NCI-H1092 (cell line): ENCODE data around the gene LAMA3.

Experiments
- DNase-seq: peaks from one replicate; lab custom pipeline; 2025; lab: John Stamatoyannopoulos, UW

Gene LAMA3

GRCh38 chr18:23779696-23780303 is 90.5 kb downstream of the LAMA3 start:
- DNase-seq: no peak

GRCh38 chr18:23784832-23785245 is 95.6 kb downstream of the LAMA3 start:
- no peak for DNase-seq

GRCh38 chr18:23793051-23793450 is 103.8 kb downstream of the LAMA3 start:
- no peak for DNase-seq

GRCh38 chr18:23793985-23794867 is 105.0 kb downstream of the LAMA3 start:
- no peak for DNase-seq

GRCh38 chr18:23798249-23798648 is 109.0 kb downstream of the LAMA3 start:
- no peak for DNase-seq

- DNase-seq: no peak
These were observed 109.6 kb downstream of the LAMA3 start for GRCh38 chr18:23798824-23799223.

- DNase-seq: no peak
These were observed 110.3 kb downstream of the LAMA3 start for GRCh38 chr18:23799540-23799939.

- no peak for DNase-seq
These were observed 111.6 kb downstream of the LAMA3 start for GRCh38 chr18:23800902-23801301.

- no peak for DNase-seq
These were observed 113.6 kb downstream of the LAMA3 start for GRCh38 chr18:23802817-23803216.

GRCh38 chr18:23803755-23804154 is 114.5 kb downstream of the LAMA3 start:
- DNase-seq: no peak

GRCh38 chr18:23805898-23806297 is 116.6 kb downstream of the LAMA3 start:
- DNase-seq: no peak

GRCh38 chr18:23809415-23809814 is 120.2 kb downstream of the LAMA3 start:
- DNase-seq: no peak

- no peak for DNase-seq
These were observed 121.1 kb downstream of the LAMA3 start for GRCh38 chr18:23810396-23810795.

GRCh38 chr18:23811176-23811575 is 121.9 kb downstream of the LAMA3 start:
- DNase-seq: no peak

- DNase-seq: no peak
These were observed 123.5 kb downstream of the LAMA3 start for GRCh38 chr18:23812546-23813440.

- DNase-seq: no peak
These were observed 125.8 kb downstream of the LAMA3 start for GRCh38 chr18:23814991-23815614.

- DNase-seq: no peak
These were observed 126.8 kb downstream of the LAMA3 start for GRCh38 chr18:23816021-23816420.

GRCh38 chr18:23816740-23817139 is 127.5 kb downstream of the LAMA3 start:
- DNase-seq: no peak

GRCh38 chr18:23819001-23819400 is 129.7 kb downstream of the LAMA3 start:
- DNase-seq: no peak

GRCh38 chr18:23822590-23823385 is 133.5 kb downstream of the LAMA3 start:
- no peak for DNase-seq

- no peak for DNase-seq
These were observed 135.0 kb downstream of the LAMA3 start for GRCh38 chr18:23824240-23824639.
